AG09309 (cell line): Measurements from ENCODE around the gene TRANK1.

Experiments
- DNase-seq: peaks from one replicate; pipeline ENCODE4 v3.0.0-alpha.2; 2010; ENCODE audit warnings: low read depth
- H3K4me3 ChIP-seq: 2 replicates; pipeline ENCODE4 v1.5.1; 2011; ENCODE audit warnings: mild to moderate bottlenecking, low read depth, low read length, moderate library complexity; ENCODE audit not compliant: control insufficient read depth
- CTCF ChIP-seq: IDR thresholded peaks from 2 replicates; pipeline ENCODE4 v1.5.1; 2011; ENCODE audit warnings: mild to moderate bottlenecking, low read depth, low read length, inconsistent platforms; ENCODE audit not compliant: insufficient read depth, control insufficient read depth; ENCODE audit errors: missing control alignments

Gene TRANK1

GRCh38 chr3:36796161-36796560, 148.7 kb downstream of the TRANK1 start:
- no peak for DNase-seq
- no peak overlapping the region for H3K4me3 ChIP-seq
- no peak for TF ChIP-seq CTCF

GRCh38 chr3:36795622-36796021, 149.2 kb downstream of the TRANK1 start:
- H3K4me3 ChIP-seq: no peak overlapping the region
- TF ChIP-seq CTCF: no peak
- no peak for DNase-seq

- DNase-seq: no peak
- H3K4me3 ChIP-seq: no peak overlapping the region
- peak; percentile 55 for TF ChIP-seq CTCF
These were observed 152.5 kb downstream of the TRANK1 start for GRCh38 chr3:36792342-36792741.

GRCh38 chr3:36790765-36791164, 154.1 kb downstream of the TRANK1 start:
- no peak for DNase-seq
- H3K4me3 ChIP-seq: no peak overlapping the region
- no peak for TF ChIP-seq CTCF

- no peak for TF ChIP-seq CTCF
- no peak for DNase-seq
- H3K4me3 ChIP-seq: no peak overlapping the region
These were observed 157.6 kb downstream of the TRANK1 start for GRCh38 chr3:36786921-36787890.

- H3K4me3 ChIP-seq: no peak overlapping the region
- DNase-seq: no peak
- TF ChIP-seq CTCF: no peak
These were observed 160.7 kb downstream of the TRANK1 start for GRCh38 chr3:36784138-36784635.
